Left ventricle myocardium inferior (tissue), 1 donor: ENCODE data around the gene ARHGEF16. TPM values are rescaled to one million over a fixed set of nuclear protein-coding genes. Genes with fewer than 3 reads are reported as not detected.

Experiments
- DNase-seq: peaks from one replicate; pipeline ENCODE4 v3.0.0-alpha.2; 2020
- H3K27ac ChIP-seq: fragments of 200-600 bp; replicated peaks from 2 replicates; pipeline ENCODE4 v1.8.0; 2021
- H3K27me3 ChIP-seq: fragments of 200-600 bp; 2 replicates; pipeline ENCODE4 v1.8.0; 2021; ENCODE audit warnings: low read depth
- H3K36me3 ChIP-seq: fragments of 200-600 bp; 2 replicates; pipeline ENCODE4 v1.8.0; 2021
- H3K4me1 ChIP-seq: fragments of 200-600 bp; 2 replicates; pipeline ENCODE4 v1.8.0; 2021
- H3K4me3 ChIP-seq: fragments of 200-600 bp; 2 replicates; pipeline ENCODE4 v1.8.0; 2021; ENCODE audit warnings: mild to moderate bottlenecking, moderate library complexity
- H3K9me3 ChIP-seq: fragments of 200-600 bp; replicated peaks from 2 replicates; pipeline ENCODE4 v1.8.0; 2021
- CTCF ChIP-seq: fragments of 200-600 bp; IDR thresholded peaks from 2 replicates; pipeline ENCODE4 v1.8.0; 2021; ENCODE audit warnings: antibody characterized with exemption, mild to moderate bottlenecking, borderline replicate concordance
- intact Hi-C: fragments of 100-400 bp; cut with micrococcal nuclease; formaldehyde crosslinking; loops from one replicate; pipeline ENCODE4 v1.11.0; 2022
- total RNA-seq: library from RNA; stranded (reverse); fragmentation: NEBNext Ultra II Directional; extraction: Animal tissue kit (Norgen Biotek cat#: 25700); gene quantifications from one replicate; pipeline ENCODE4 v1.2.1, GENCODE V29; 2021
- donor health status: DM: no; HTN: yes; CAD: no; lungs with severe emphysema.

Gene ARHGEF16
- total RNA-seq, 1 donor from 2014 or later, result 0.52 TPM

DNA sequence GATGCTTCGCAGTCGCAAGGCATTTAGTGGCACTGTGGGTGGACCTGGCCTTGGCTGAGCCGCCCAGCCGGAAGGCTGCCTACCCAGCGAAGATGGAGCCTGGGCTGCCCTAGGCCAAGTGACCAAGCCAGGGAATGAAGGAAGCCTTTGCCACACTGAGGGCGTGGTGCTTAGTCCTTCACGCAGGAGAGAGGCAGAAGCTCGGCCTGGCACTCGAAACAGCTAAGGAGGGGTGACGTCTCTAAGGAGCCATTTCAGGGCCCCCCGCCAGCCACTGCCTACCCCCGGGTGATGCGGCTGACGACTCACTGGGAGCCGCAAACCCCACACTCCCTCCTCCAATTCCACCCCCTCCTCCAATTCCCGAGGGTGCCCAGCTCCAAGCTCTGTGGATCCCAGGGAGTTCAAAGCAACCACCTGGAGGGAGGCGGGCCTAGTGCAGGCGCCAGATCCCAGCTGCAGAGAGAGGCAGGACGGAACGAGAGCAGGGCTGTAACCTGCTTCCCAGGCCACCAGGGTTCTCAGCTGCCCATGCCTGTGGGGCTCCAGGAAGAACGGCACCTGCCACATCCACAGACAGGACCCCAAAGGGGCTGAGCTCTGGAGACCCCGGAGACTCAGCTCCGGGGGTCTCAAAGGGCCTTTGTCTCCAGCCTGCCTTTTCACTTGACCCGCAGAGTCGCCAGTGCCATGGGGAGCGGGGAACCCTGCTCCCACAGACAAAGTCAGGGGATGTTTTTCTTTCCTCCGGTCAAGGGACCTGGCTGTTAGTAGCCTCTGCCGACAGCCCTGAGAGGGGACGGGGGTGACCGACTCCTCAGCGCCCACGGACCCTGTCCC lies 75.8 kb downstream of the ARHGEF16 start:
- Histone ChIP-seq H3K36me3 (no peaks in the 10 kb centered on the region), H3K27ac (peak overlapping the region; percentile 89), H3K27me3 (peaks cover 13% of the 10 kb centered on the region), H3K4me1 (peaks cover 47% of the 10 kb centered on the region), H3K9me3 (no peaks in the 10 kb centered on the region), H3K4me3 (peak overlapping the region; percentile 80)
- no peak for TF ChIP-seq CTCF
- no peak for DNase-seq
- intact Hi-C loops, result no loop called here

Other genes starting within 250 kb of the ARHGEF16 start
- gene MEGF6, start 156.8 kb downstream of the ARHGEF16 start, total RNA-seq, result 9.5 TPM
- gene TPRG1L, start 170.3 kb downstream of the ARHGEF16 start, total RNA-seq, result 54.0 TPM
- 12.7 TPM for gene WRAP73, start 195.4 kb downstream of the ARHGEF16 start, total RNA-seq
- gene TP73, start 197.9 kb downstream of the ARHGEF16 start, total RNA-seq, result 0.05 TPM